ENCODE results near the gene GGCX.

GRCh38 chr2:85554980-85555612, 6.2 kb downstream of the GGCX start:
- no peak for TF ChIP-seq POLR2A (IDR thresholded peaks at IDR 0.05)
- no peak for TF ChIP-seq POLR2AphosphoS5 (IDR thresholded peaks at IDR 0.05)
- TF ChIP-seq, protein P1, sequence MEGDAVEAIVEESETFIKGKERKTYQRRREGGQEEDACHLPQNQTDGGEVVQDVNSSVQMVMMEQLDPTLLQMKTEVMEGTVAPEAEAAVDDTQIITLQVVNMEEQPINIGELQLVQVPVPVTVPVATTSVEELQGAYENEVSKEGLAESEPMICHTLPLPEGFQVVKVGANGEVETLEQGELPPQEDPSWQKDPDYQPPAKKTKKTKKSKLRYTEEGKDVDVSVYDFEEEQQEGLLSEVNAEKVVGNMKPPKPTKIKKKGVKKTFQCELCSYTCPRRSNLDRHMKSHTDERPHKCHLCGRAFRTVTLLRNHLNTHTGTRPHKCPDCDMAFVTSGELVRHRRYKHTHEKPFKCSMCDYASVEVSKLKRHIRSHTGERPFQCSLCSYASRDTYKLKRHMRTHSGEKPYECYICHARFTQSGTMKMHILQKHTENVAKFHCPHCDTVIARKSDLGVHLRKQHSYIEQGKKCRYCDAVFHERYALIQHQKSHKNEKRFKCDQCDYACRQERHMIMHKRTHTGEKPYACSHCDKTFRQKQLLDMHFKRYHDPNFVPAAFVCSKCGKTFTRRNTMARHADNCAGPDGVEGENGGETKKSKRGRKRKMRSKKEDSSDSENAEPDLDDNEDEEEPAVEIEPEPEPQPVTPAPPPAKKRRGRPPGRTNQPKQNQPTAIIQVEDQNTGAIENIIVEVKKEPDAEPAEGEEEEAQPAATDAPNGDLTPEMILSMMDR (IDR thresholded peaks at IDR 0.05): no peak
- no peak for TF ChIP-seq EP300 (IDR thresholded peaks at IDR 0.05; ENCODE audit: low read depth)
